NCI-H1105 treated with DMSO at 0.1 percent for 48 hours (cell line): ENCODE results near the gene DTNB.
A peak's percentile ranks its signal among the peaks of the same experiment; 100 is the strongest.
"Not testable (repeated sequence)": the region's sequence is repeated elsewhere in the genome, so short reads cannot be mapped to it uniquely, and the experiment has no call there.

Experiments used
- DNase-seq: peaks from one replicate; lab custom pipeline; 2025; lab: John Stamatoyannopoulos, UW

Gene DTNB

GRCh38 chr2:25418944-25419677 is 254.3 kb downstream of the DTNB start:
- no peak for DNase-seq

DNA sequence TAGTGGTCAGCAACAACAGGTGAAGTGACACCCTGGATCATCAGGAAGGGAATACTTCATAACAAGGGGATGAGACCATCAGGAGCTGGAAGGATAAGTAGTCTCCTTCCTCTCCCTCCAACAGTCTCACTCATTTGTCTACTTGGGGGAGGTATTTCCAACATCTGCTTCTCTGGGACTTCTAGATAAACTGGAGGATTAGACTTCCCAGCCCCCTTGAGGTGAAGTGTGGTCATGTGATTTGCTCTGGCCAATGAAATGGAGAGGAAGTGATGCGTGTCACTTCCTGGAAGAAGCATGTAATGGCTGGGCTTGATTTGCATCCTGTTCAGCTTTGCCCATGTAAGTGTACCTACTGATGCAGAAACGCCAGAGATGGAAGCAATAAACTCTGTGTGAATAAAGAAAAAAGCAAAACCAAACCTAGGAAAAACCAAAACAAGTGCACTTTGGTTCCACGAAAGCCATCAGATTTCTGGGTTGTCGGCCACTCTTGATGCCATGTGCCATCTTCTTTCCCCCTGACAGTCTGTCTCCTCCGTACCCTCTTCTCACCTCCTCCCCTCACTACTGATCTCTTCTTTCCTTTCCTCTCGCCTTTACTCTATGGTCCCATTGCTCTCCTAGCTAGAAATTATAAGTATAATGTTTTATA is 255.5 kb downstream of the DTNB start:
- no peak for DNase-seq

DNA sequence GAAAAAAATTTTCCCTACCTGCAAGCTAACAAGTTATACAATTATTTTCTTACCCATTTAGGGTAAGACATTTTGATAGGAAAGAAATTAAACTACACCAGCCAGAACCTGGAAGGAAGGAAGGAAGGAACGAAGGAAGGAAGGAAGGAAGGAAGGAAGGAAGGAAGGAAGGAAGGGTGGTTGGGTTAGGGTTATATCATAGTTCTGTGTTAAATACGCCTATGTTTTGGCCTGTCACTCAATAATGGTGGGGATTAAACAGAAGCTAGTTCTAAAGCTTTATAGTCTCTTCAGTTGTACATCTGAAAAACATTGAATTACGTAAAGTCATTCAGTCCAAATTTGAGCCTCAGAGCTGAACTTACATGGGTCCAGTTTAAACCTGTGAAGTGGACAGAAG is 256.7 kb downstream of the DTNB start:
- no peak for DNase-seq

- DNase-seq = no peak
Observed at GRCh38 chr2:25414781-25415180, 258.6 kb downstream of the DTNB start.

GRCh38 chr2:25413409-25413808 is 260.0 kb downstream of the DTNB start:
- DNase-seq = not testable (repeated sequence)

DNA sequence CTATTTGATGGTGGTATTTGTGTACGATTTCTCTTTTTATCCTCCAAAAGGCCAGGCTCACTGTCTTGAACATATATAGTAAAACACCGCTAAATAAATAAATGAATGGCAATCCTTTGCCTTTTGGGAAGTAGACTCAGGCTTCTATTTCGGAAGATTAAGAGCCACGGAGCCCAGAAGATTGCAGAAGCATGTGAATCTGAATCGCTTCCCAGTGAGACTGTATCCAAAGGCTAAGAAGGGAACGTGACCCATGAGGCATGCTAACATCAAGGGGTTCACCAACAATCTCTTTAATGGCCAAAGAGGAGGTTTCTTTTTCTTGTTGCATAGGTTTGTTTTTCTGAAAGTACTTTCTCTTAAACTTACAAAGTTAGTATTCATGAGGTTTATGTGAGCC is 261.6 kb downstream of the DTNB start:
- DNase-seq = no peak

DNA sequence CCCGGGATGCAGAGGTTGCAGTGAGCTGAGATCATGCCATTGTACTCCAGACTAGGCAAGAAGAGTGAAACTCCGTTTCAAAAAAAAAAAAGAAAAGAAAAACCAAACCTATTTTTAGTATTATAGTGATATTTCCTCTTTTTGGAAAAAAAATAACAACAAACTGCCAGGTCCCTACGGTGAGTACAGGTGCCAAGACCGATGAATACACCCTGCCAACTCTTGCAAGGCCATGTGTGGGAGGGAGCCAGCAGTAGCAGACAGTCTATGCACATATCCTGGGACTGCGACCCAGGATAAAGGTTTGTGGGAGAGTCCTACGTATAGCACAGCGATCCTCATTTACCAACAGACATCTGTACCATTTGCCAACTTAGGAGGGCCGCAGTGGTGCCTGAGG is 262.1 kb downstream of the DTNB start:
- DNase-seq = no peak

DNA sequence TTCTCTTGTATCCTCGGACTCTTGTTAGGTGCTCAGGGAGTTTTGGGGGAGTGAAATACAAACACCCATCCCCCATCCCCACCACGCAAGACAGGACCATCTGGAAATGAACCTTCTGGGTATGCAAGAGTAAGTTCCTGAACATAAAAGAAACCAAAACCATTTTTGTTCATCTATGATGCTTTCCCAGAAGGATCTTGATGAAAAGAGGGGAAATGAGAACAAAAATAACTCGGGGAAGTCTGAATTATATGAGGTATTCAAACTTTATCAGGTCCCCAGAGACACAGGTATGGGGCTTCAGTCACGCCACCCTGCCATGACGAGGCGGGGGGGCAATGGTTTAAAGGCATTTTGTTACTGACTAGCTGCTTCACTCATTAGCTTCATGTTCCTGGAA is 263.0 kb downstream of the DTNB start:
- DNase-seq = no peak

DNA sequence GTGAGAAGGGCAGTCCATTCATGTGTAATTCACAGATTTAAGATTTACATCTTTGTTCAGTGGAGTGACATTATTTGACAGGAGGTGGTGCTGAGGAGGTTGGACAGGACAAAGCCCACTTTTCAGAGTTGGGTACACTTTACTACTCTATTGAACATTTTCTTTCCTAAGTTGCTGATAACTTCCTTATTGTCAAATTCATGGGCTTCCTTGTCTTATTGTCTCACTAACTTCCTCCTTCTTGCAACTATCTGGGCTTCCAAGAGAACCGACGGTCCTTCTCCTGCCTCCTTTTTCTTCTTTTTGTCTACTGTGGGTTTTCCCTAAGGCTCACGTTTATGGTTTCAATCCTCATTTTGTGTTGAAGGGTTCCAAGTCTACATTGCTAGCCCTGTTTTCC is 263.9 kb downstream of the DTNB start:
- no peak for DNase-seq

- DNase-seq = no peak
Observed at GRCh38 chr2:25409044-25409443, 264.3 kb downstream of the DTNB start.

DNA sequence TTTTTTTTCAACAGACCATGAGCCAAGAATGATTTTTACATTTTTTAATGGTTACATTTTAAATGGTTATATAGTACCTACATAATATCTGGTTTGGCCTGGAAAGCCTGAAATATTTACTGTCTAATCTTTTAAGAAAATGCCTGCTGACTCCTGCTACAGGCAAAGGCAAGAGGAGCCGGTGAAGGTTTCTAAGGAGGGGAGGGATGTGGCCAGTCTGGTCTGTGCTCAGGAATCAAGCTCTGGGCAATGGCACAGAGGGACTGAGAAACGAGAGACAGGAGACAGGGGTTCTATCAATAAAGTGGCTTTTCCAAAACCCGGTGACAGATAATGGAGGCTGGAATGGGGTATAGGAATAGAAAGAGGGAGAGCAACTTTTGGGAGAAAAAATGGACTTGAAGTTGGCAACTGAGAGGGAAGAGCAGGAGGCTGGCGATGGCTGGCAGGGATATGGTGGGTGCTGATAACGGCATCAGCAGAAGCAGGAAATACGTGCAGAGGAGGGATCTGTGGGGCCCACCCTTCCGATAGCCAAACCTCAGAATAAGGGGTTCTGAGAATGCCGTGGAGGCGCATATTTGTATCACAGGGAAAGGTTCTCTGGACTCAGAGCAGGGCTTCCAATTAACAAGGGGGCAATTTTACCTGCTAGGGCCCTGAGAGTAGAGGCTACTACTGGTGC is 267.6 kb downstream of the DTNB start:
- no peak for DNase-seq

GRCh38 chr2:25403120-25403760 is 270.1 kb downstream of the DTNB start:
- DNase-seq = not testable (repeated sequence)

- no peak for DNase-seq
Observed at GRCh38 chr2:25402477-25402876, 270.9 kb downstream of the DTNB start.

DNA sequence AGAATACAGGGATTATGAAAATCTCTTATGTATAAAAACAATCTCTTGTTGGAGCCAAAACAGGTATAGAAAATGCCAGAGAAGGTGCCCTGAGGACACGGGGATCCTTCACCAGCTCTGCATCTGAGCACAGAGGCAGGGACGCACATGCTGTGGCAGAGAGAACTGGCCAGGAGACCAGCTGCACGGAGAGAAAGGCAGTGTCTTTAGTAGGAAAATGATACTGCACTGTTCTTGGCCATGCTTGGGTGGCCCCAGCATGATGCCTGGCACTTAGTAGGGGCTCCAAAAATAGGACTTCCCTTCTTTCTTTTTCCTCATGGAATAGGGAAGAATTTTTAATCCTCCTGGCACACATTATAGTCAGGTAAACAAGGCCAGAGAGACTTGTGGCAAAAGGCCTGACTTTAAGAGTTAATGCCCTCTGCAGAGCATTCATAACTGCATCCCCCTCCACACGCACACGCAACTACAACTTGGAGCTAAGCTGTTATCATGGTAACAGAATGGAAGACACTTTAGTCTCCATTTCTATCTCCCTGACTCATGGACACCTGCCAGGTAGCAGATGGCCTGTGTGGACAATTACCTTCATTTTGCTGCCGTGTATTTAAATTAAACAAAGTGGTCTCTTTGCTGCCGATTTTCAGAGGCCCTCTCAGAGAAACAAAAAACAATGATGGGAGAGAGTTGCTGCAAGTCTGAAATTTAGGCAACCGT is 271.9 kb downstream of the DTNB start:
- peak; percentile 91 for DNase-seq

DNA sequence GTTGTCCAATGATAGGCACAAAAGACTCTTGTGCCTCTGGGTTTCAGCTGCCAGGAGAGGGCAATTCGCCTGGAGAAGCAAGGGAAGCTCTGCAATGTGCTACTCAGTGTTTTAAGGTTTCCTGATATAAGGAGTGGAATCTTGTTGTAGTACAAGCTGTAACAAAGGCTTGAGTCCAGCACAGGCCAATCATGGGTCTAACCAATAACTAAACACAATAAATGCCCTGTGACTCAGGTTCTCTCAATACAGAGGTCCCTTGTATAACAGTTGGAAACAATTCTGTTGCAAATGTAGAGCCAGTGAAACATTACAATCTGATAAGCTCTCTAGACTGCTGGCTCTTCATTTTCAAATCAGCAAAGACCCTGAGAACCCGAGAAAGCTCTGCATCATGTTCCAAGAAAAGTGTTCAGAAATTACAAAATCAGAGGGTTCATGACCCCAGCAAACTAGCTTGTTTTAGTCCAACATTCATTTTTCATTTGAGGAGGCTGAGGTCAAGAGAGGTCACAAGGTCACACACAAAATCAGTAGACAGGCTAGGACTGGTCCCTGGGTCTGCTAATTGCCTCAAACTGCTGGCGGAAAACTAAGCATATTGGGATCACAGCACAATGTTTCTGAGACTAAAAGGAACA is 272.7 kb downstream of the DTNB start:
- no peak for DNase-seq

DNA sequence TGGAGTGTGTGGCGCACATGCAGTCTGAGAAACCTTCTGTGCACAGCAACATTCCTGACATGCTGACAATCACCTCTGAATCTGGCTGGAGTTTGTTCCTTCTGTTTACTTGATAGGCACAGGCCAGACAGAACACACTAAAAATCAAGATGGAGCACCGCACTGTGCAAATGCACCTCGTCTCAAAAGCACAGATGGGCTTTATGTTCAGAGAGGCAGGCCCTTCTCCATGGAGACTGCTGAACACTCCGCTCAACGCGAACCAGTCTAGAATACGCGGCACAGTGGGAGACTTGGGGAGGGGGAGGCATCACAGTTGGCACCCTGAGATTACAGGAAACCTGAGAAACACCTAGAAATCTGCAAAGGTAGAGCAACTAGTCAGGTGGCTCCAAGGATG is 273.2 kb downstream of the DTNB start:
- DNase-seq = no peak

- no peak for DNase-seq
Observed at GRCh38 chr2:25398534-25398933, 274.8 kb downstream of the DTNB start.

GRCh38 chr2:25397777-25398176 is 275.6 kb downstream of the DTNB start:
- DNase-seq = no peak

GRCh38 chr2:25389161-25389560 is 284.2 kb downstream of the DTNB start:
- DNase-seq = no peak

DNA sequence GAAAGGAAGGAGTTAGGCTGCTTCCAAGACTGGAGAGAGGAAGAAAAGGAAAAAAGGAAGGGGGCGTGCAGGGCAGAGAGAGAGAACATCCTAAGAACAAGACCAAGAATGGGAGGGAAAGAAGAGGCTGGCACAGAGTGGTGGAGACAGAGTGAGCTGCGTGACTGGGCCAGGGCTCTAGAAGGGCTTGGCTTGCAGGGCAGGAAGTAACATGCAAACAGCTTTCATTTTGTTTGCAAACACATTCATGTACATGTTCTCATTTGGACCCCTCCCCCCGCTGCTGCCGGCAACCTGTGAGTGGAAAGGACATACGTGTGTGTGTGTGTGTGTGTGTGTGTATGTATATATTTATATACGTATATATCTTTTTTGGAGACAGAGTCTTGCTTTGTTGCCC is 284.9 kb downstream of the DTNB start:
- DNase-seq = no peak

GRCh38 chr2:25387876-25388449 is 285.4 kb downstream of the DTNB start:
- no peak for DNase-seq
